Stimulated activated CD4-positive, alpha-beta T cell treated with anti-CD3 and anti-CD28 coated beads, Interleukin-15, amount 100 ng/mL, for 24 hours (primary cell): ENCODE measurements around the gene PLEKHH2.
"Not testable (repeated sequence)": the region's sequence is repeated elsewhere in the genome, so short reads cannot be mapped to it uniquely, and the experiment has no call there.

Experiments
- DNase-seq: peaks from one replicate; pipeline ENCODE4 v3.0.0-alpha.2; 2020

Gene PLEKHH2

DNA sequence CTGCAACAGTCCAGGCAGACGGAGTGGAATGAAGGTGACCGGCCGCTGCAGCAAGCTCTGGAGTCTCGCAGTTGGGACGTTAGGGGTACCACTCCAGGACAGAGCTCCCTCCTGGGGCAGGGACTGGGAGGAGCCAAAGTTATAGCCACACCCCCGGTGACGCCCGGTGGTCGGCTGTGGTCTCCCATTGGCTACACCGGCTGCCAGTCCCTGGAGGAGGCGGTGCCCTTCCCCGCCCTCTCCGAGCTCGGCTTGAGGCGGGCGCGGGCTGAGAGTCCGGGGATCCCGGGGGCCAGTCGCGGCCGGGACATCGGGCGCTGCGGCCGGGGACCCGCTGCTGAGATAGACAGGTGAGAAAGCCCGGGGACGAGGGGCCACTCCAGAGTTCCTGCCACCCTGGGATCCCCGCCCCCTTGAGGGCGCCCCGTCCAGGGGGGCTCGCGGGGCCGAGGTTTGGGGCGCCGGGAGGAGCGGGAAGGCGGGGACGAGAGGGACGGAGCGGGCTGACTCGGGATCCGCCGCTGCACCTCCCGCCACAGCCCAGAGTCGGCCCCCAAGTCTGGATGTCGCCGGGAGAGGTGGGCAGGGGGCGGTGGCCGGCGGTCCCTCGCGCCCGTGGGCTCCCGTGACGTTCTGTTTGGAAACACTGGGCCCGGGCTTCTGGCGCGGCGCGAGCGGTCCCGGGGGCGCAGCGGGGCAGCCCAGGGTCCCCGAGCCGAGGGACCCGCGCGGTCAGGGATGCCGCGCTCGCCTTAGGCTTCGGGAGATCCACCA, at the start of gene PLEKHH2:
TSS of gene PLEKHH2 (plus strand) at position 231 of the 774 bp plus-strand sequence. CDS start 7,414 bp downstream, outside the sequence.
- peak; percentile 93 for DNase-seq

DNA sequence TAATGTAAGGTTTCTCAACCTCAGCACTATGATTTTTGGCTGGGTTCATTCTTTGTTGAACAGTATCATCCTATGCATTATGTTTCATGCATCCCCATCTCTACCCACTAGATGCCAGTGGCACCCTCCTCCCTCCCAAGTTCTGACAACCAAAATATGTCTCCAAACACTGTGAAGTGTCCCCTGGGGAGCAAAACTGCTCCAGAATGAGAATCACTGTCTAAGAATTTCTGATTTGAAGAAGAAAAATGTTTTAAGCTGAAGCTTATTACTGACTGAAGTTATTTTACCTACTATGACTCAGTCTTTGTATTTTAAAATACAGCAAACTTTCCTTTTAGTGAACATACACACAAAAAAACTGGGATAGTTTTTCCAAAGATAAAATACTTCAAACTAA, 44.6 kb upstream of the PLEKHH2 start:
- DNase-seq: no peak

DNA sequence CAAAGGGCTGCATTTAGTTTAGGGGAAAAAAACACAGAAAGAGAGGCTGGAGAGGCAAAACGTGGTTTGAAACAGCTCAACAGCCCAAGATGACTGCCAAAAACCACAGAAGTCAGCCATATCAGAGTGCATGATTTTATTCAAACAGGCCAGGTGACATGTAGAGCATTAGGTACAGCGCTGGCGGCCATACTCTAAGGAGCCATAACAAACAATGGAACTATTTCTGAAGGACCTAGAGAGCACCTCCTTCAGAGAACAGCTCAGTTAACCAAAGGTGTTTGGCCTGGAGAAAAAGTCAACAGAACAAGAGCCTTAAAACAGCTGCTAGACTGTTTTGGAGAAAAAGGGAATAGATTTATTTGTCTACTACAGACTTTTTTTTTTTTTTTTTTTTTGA, 43.8 kb upstream of the PLEKHH2 start:
- no peak for DNase-seq

DNA sequence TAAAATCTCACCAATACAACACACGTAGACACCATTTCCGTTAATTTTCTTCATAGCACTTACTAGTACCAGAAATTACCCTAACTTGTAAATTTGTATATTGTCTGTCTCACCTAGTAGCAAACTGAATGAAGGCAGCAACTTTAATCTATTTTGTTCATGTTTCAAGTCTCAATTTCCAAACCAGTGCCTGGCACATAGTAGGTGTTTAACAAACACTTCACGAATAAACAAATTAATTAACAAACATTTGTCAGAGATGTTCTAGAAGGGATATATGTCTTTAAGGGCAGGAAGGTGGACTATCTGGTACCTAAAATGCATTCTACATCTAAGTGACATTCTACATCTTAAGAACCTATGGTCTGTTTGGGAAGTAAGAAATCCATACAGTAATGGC, 42.2 kb upstream of the PLEKHH2 start:
- DNase-seq: no peak

DNA sequence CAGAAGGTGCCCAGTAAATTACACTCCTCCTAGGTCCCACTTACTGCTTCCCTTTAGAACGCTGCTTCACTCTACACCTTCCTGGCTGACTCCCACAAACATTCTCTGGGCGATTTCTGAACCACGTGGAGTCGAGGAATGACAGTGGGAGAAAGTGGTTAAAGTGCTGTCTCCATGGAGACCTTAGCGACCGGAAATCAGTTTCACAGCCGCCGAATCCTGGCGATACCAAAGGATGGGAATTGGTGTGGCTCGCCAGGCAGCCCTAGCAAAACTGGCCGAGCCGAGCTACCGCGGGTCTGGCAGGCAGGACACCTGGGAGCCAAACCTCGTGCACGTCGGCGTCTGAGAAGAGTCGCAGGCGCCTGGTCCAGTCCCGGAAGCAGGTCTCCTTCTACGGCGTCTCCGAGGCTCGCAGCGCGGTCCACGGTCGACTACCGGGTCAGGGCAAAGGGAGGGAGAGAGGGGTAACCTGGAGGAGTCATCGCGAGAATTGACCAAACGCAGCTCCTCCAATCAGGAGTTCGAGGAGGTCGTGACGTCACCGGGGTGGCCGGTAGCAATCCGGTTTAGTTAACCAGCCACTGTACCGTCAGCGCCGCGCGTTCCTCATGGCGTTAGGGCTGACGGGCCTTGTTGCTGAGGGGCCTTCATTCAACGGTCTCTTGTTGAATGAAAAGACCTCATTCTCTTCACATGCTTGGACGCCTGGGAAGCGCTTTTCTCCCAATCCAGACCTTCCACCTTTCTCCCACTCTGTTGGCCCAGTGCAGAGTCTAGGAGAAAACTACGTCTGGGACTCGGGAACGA, 41.3 kb upstream of the PLEKHH2 start, which contains the start of gene THADA:
TSS of gene THADA (minus strand) at position 436 of the 810 bp plus-strand sequence. CDS start 3,646 bp downstream, outside the sequence.
- DNase-seq: peak; percentile 100

DNA sequence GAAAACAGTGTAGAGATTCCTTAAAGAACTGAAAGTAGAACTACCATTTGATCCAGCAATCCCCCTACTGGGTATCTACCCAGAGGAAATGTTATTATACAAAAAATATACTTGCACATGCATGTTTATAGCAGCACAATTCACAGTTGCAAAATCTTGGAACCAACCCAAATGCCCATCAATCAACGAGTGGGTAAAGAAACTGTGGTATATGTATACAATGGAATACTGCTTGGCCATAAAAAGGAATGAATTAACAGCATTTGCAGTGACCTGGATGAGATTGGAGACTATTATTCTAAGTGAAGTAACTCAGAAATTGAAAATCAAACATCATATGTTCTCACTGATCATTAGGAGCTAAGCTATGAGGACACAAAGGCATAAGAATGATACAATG, 36.5 kb upstream of the PLEKHH2 start:
- not testable (repeated sequence) for DNase-seq

DNA sequence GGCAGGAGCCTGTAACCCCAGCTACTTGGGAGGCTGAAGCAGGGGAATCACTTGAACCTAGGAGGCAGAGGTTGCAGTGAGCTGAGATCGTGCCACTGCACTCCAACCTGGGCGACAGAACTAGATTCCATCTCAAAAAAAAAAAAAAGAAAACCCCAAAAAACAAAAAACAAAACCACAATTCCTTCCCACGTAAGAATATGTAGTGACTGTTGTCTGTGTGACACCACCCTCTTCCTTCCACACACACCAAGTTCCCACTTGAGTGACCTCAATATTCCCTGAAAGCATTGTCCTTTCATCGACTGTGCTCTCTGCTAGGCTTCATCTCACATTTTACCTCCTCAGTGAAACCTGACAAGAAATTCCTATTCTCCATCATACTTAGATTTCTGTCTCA, 32.4 kb upstream of the PLEKHH2 start:
- no peak for DNase-seq

DNA sequence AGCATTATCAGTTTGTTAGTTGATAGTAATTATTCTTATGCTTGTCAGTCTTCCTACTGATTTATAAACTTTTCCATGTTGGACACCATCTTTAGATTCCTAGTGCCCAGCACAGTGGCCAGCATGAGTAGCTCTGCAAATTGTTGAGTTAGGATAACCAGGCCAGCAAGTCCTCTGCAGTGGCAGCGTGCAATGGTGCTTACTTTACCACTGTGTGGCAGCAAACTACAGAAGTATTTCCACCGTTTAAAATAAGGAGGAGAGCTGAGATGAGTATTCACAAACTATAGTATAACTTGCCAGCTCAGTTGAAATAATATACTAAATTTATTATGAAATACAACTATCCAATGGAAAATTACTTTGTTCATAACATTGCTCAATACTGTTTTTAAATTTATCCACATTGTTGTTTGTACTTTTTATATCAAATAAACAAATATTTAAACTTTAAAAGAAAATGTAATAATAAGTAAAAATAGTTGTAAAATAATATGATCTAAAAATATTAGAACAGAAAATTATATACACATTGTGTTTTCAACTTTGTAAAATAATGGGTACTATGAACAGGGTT, 31.9 kb upstream of the PLEKHH2 start:
- DNase-seq: peak; percentile 43

DNA sequence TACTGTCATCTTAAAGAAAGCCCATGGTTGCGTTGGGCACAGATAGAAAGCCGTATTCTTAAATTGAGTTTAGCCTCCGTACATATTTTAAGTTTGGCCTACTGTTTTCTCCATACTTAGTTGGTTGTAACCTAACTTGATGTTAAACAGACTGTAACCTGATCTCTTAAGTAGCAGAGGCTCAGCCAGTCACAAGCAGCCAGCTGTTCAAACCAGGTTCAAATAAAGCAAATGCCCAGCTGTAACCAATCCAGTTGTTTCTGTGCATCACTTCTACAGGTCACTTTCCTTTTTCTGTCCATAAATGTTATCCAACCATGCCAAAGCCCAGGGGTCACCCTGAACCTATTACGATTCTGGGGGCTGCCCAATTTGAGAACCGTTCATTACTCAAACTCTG, 31.2 kb upstream of the PLEKHH2 start:
- DNase-seq: no peak

DNA sequence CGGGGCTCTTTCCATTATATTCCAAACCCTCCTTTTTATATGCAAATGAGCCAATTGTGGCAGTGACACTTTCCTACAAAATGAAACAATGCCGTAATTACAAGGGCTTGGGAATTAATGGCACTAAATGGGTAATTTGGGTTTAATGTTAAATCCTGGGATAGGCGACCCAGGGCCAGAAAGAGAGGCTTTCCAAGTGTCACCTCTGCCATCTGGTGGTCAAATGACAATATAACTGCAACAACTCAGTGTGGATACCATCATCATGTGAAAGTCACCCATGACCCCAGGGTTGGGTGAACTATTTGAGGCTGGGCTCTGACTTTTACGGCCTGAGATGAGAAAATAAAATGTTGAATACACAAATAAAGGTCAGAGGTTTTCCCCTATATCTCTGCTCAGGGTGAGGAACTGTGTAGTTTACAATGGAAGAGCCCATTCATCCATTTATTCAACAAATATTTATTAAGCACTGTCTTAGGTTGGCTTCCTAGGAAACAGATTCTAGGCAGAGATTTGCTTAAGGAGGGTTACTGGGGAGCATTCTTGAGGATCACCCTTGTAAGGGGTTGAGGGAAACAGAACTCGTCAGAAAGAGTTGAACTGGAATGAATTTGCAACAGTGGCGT, 27.7 kb upstream of the PLEKHH2 start:
- peak; percentile 45 for DNase-seq

DNA sequence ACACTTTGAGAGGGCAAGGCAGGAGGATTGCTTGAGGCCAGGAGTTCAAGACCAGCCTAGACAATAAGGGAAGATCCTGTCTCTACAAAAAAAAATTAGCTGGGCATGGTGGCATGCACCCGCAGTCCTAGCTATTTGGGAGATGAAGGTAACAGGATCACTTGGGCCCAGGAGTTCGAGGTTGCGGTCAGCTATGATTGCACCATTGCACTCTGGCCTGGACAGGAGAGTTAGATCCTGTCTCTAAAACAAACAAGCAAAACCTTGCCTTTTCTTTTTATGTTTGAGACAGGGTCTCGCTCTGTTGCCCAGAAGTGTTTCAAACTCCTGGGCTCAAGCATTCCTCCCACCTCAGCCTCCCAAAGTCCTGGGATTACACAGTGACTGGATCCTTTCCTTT, 26.7 kb upstream of the PLEKHH2 start:
- DNase-seq: no peak

DNA sequence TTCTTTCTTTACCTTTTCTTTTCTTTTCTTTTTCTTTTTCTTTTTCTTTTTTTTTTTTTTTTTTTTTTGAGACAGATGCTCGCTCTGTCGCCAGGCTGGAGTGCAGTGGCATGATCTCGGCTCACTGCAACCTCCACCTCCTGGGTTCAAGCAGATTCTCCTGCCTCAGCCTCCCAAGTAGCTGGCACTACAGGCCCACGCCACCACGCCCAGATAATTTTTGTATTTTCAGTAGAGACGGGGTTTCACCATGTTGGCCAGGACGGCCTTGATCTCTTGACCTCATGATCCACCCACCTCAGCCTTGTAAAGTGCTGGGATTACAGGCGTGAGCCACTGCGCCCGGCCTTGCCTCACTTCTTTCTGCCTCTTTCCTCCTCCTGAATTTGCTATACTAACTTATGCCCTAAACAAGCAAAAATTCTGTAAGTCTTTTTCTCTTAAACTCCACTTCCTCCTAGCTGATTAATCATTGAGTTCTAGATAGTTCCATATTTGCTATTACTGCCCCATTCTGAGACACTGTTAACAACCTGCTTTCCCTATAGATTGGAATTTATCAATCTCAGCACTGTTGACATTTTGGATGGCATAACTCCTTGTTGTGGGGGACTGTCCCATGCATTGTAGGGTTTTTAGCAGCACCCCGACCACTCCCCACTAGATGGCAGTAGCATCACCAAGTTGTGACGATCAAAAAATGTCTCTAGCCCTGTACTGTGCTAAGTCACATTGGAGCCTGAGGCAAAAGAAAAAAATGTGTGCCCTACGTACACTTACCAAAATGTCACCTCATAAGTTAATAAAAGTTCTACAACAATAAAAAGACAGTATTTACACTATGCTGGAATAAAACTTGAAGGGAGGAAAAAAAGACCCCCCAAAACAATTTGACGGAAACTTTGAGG, 24.8 kb upstream of the PLEKHH2 start:
- peak; percentile 80 for DNase-seq

DNA sequence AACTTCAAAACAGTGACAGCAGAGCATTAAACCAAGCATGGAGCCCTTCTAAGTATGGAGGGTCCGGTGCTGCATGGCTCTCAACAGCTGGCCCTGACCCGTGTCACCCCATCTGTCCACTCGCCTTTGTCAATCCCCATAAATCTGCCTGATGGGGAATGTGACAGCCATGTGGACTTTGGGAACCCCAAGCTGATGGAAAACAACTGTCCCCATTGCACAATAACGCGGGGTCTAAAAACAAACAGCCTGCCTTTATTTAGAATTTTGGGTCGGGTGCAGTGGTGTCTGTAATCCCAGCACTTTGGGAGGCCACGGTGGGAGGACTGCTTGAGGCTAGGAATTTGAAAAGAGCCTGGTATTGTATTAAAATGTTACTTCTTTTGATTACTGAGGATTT, 24.1 kb upstream of the PLEKHH2 start:
- DNase-seq: no peak

DNA sequence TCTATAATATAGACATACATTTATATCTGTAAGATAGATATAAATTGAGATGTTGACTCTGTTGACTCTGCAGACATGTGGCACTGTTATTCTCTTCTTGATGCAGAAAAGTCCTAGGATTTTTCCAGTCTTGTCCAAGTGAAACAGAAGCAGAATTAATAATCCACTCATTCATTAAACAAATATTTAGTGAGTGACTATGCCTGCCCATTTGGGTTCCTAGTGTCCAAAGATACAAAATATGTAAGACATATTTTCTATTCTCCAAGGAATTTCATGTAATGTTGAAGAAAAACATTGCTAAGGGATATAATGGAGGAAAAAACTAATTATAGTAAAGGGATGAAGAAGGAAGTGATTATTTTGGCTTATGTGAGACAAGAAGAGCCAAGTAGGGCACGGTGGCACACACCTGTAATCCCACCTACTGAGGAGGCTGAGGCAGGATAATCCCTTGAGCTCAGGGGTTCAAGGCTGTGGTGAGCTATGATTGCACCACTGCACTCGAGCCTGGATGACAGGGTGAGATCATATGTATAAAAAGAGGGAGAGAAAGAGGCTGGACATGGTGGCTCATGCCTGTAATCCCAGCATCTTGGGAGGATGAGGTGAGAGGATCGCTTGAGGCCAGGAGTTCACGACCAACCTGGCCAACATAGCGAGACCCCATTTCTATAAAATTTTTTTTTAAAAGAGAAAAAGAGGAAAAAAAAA, 19.9 kb upstream of the PLEKHH2 start:
- DNase-seq: no peak

DNA sequence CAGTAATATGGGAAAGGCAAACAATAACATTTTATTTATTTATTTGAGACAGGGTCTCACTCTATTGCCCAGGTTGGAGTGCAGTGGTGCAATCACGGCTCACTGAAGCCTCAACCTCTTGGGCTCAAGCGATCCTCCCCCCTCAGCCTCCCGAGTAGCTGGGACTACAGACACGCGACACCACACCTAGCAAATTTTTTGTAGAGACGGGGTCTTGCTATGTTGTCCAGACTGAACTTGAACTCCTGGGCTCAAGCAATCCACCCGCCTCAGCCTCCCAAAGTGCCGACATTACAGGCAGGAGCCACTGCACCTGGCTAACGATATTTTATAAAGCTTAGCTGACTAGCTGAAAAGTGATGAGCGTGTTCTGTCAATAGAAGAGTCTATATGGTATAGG, 17.5 kb upstream of the PLEKHH2 start:
- no peak for DNase-seq

DNA sequence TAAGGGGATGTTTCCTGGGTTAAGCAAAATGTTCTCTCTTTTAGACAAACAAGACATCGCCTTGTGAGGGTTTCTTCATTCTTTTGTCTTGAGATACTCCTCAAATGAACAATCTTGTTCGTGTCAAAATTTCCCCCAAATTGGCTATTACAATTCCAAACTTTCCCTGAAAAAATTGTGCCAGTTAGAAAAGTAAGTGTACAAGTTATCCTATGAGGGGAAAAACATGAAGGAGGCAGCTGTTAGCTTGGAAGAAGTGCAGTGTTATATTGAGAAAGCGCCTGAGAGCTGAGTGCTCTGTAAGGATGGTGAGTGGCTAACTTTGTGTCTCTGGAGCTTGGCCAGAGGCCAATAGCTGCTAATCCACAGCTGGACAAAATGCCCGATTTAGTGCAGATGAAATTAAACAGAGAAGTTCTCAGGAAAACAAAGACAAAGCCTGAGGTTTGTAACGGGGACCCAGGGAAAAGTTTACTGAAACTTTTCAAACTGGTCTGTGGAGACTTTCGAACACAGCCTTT, 14.1 kb upstream of the PLEKHH2 start:
- no peak for DNase-seq

DNA sequence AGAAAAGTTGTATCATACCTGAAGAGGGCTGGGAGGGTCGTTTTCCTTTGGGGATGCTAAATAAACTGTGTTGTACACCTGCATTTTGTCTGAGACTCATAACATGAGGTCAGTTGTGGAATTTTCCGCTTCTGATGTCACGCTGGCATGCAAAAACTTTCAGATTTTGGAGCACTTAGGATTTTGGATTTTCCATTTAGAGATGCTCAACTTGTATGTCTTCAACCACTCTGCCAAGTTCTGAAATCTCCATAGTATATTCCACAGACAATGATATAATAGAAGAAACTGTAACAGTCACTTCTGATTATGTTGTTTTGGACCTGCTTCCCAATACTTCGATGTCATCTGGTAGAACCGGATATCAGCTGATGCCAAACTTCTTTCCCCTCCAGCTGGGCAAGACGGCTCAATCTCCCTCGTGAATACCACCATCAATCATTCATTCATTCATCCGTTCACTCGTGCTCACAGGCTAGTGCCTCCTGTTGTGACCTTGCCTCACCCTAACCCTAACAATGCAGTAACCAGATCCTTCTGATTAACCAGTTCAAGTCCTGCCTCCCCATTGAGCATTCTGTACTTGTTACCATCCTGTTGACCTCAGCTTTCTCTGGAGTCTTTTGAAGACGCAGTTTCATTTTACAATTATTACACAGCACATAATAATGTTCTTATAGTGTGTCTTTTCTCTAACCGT, 5.3 kb upstream of the PLEKHH2 start:
- no peak for DNase-seq

DNA sequence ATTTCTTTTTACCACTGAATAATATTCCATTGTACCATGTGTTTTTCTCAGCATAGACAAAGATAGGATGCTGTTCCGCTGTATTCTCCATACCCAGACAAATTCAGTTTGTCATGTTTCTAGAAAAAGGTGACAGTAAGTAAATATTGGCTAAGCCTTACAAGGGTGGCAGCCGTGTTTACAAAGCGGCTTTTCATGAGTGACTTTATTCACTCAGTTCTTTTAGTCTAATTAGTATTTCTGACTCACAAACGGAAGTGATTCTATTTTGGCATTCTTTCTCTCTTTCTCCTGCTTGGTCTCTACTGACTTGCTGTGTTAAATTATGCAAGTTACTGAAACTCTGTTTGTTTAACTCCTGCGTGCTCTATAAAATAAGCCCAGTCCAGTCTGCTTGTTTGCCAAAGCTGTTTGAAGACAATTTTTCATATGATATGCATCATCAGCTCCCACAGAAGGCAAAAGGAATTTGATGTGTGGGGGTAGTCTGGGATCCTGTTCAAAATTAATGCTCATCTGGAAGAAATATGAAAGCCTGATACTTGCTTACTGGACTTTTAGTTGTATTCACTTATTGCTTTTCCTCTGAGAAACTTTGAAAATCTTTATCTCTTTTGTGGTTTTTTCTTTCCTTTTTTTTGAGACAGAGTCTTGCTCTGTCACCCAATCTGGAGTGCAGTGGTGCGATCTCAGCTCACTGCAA, 2.3 kb upstream of the PLEKHH2 start:
- DNase-seq: no peak

DNA sequence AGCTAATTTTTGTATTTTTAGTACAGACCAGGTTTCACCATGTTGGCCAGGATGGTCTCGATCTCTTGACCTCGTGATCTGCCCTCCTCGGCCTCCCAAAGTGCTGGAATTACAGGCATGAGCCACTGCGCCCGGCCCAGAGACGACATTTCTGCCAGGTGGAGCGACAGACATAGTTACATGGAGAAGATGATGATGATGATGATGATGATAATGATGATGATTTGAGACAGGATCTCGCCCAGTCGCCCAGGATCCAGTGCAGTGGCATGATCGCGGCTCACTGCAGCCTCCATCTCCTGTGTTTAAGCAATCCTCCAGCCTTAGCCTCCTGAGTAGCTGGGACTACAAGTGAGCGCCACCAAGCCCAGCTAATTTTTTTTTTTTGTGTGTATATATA, 907 bp upstream of the PLEKHH2 start:
- DNase-seq: not testable (repeated sequence)

DNA sequence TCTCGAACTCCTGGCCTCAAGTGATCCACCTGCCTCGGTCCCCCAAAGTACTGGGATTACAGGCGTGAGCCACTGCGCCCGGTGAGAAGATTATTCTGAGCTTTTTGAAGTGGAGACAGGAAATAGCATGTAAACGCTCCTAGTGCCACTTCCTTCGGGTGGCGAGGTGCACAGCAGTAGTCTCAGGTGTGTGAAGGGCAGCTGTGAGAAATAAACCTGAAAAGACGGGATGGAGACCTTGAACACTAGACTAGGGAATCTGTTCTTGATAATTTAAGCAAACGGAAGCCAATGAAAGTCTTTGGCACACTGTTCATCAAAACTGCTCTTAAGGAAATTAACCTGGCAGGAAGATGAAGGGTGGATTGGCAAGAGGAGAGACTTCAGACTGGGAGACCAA, 439 bp upstream of the PLEKHH2 start:
- DNase-seq: peak; percentile 23
